ENCODE measurements around the gene C18orf63.

- TF ChIP-seq, protein P1, sequence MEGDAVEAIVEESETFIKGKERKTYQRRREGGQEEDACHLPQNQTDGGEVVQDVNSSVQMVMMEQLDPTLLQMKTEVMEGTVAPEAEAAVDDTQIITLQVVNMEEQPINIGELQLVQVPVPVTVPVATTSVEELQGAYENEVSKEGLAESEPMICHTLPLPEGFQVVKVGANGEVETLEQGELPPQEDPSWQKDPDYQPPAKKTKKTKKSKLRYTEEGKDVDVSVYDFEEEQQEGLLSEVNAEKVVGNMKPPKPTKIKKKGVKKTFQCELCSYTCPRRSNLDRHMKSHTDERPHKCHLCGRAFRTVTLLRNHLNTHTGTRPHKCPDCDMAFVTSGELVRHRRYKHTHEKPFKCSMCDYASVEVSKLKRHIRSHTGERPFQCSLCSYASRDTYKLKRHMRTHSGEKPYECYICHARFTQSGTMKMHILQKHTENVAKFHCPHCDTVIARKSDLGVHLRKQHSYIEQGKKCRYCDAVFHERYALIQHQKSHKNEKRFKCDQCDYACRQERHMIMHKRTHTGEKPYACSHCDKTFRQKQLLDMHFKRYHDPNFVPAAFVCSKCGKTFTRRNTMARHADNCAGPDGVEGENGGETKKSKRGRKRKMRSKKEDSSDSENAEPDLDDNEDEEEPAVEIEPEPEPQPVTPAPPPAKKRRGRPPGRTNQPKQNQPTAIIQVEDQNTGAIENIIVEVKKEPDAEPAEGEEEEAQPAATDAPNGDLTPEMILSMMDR (IDR thresholded peaks at IDR 0.05; ENCODE audit: low read depth, low read length, missing input control): no peak
- TF ChIP-seq TAF1 (conservative IDR thresholded peaks at IDR 0.05) (no peak), ATF3 (IDR thresholded peaks at IDR 0.05) (no peak), SP1 (IDR thresholded peaks at IDR 0.05) (no peak), FOXA1 (IDR thresholded peaks at IDR 0.05) (no peak), RXRA (IDR thresholded peaks at IDR 0.05) (no peak), NR2F2 (IDR thresholded peaks at IDR 0.05) (no peak)
- TF ChIP-seq, protein P2, sequence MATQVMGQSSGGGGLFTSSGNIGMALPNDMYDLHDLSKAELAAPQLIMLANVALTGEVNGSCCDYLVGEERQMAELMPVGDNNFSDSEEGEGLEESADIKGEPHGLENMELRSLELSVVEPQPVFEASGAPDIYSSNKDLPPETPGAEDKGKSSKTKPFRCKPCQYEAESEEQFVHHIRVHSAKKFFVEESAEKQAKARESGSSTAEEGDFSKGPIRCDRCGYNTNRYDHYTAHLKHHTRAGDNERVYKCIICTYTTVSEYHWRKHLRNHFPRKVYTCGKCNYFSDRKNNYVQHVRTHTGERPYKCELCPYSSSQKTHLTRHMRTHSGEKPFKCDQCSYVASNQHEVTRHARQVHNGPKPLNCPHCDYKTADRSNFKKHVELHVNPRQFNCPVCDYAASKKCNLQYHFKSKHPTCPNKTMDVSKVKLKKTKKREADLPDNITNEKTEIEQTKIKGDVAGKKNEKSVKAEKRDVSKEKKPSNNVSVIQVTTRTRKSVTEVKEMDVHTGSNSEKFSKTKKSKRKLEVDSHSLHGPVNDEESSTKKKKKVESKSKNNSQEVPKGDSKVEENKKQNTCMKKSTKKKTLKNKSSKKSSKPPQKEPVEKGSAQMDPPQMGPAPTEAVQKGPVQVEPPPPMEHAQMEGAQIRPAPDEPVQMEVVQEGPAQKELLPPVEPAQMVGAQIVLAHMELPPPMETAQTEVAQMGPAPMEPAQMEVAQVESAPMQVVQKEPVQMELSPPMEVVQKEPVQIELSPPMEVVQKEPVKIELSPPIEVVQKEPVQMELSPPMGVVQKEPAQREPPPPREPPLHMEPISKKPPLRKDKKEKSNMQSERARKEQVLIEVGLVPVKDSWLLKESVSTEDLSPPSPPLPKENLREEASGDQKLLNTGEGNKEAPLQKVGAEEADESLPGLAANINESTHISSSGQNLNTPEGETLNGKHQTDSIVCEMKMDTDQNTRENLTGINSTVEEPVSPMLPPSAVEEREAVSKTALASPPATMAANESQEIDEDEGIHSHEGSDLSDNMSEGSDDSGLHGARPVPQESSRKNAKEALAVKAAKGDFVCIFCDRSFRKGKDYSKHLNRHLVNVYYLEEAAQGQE (IDR thresholded peaks at IDR 0.05): no peak
- TF ChIP-seq, protein P3, sequence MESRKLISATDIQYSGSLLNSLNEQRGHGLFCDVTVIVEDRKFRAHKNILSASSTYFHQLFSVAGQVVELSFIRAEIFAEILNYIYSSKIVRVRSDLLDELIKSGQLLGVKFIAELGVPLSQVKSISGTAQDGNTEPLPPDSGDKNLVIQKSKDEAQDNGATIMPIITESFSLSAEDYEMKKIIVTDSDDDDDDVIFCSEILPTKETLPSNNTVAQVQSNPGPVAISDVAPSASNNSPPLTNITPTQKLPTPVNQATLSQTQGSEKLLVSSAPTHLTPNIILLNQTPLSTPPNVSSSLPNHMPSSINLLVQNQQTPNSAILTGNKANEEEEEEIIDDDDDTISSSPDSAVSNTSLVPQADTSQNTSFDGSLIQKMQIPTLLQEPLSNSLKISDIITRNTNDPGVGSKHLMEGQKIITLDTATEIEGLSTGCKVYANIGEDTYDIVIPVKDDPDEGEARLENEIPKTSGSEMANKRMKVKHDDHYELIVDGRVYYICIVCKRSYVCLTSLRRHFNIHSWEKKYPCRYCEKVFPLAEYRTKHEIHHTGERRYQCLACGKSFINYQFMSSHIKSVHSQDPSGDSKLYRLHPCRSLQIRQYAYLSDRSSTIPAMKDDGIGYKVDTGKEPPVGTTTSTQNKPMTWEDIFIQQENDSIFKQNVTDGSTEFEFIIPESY (IDR thresholded peaks at IDR 0.05): no peak
These were observed 22.3 kb downstream of the C18orf63 start for GRCh38 chr18:74337912-74338309.

All from liver (tissue), 3 donors.